Endothelial cell of umbilical vein (primary cell): ENCODE results near the gene APP.

Source experiments
- CTCF ChIP-seq, 2 donors: IDR thresholded peaks; 1 replicate in 1 of 2; 2 replicates in 1 of 2; pipeline ENCODE4 v1.5.1; 2011; ENCODE audit warnings: low read length in 2 of 2, mild to moderate bottlenecking in 2 of 2, moderate library complexity in 2 of 2, control low read depth in 1 of 2, inconsistent platforms in 1 of 2, low read depth in 1 of 2; ENCODE audit not compliant: insufficient read depth in 1 of 2; ENCODE audit errors: extremely low read depth in 1 of 2
- EZH2 ChIP-seq: IDR thresholded peaks from 2 replicates; pipeline ENCODE4 v1.6.1; 2012; ENCODE audit warnings: borderline replicate concordance, low read depth, mild to moderate bottlenecking, moderate library complexity, low read length, inconsistent platforms; ENCODE audit not compliant: severe bottlenecking
- POLR2A ChIP-seq: IDR thresholded peaks from 2 replicates; pipeline ENCODE4 v1.6.1; 2012; ENCODE audit warnings: low read depth, mild to moderate bottlenecking, control low read depth, low read length
- POLR2AphosphoS5 ChIP-seq: IDR thresholded peaks from 2 replicates; pipeline ENCODE4 v1.6.1; 2012; ENCODE audit warnings: low read depth, mild to moderate bottlenecking, control low read depth, low read length, moderate library complexity; ENCODE audit not compliant: insufficient read depth

GRCh38 chr21:25904044-25904695 is 266.4 kb downstream of the APP start:
- TF ChIP-seq POLR2AphosphoS5 (no peak), CTCF (IDR thresholded peaks at IDR 0.05; ENCODE audit: extremely low read depth in 1 of 2, insufficient read depth in 1 of 2, low read depth in 1 of 2, low read length in 2 of 2) (no peak), POLR2A (no peak), EZH2 (no peak)
